Trophoblast cell (in vitro differentiated cells and primary cell): Measurements from ENCODE around the gene DOCK8.

Source experiments
- DNase-seq, 2 donors: peaks; one replicate each; pipeline ENCODE4 v3.0.0-alpha.2; 2016
- H2AFZ ChIP-seq: 2 replicates; pipeline ENCODE4 v1.6.1; 2013; ENCODE audit warnings: low read length, moderate library complexity, mild to moderate bottlenecking; ENCODE audit not compliant: insufficient read depth, poor library complexity
- H2AK5ac ChIP-seq: 2 replicates; pipeline ENCODE4 v1.6.1; 2013; ENCODE audit warnings: mild to moderate bottlenecking, low read length
- H2BK120ac ChIP-seq: 2 replicates; pipeline ENCODE4 v1.6.1; 2013; ENCODE audit warnings: low read length, mild to moderate bottlenecking, moderate library complexity; ENCODE audit not compliant: insufficient read depth, poor library complexity
- H2BK12ac ChIP-seq: 2 replicates; pipeline ENCODE4 v1.6.1; 2013; ENCODE audit warnings: mild to moderate bottlenecking, low read length, moderate library complexity
- H2BK5ac ChIP-seq: 2 replicates; pipeline ENCODE4 v1.6.1; 2013; ENCODE audit warnings: low read length, low read depth, moderate library complexity, mild to moderate bottlenecking; ENCODE audit not compliant: poor library complexity
- H3K14ac ChIP-seq: 2 replicates; pipeline ENCODE4 v1.6.1; 2013; ENCODE audit warnings: mild to moderate bottlenecking, low read length
- H3K18ac ChIP-seq: 2 replicates; pipeline ENCODE4 v1.6.1; 2013; ENCODE audit warnings: mild to moderate bottlenecking, low read length
- H3K23ac ChIP-seq: 2 replicates; pipeline ENCODE4 v1.6.1; 2013; ENCODE audit warnings: low read length
- H3K27ac ChIP-seq: 2 replicates; pipeline ENCODE4 v1.5.1; 2013; ENCODE audit warnings: low read depth, mild to moderate bottlenecking, inconsistent platforms, low read length, moderate library complexity
- H3K27me3 ChIP-seq: 2 replicates; pipeline ENCODE4 v1.6.1; 2013; ENCODE audit warnings: inconsistent platforms, mild to moderate bottlenecking, low read length, moderate library complexity; ENCODE audit not compliant: insufficient read depth
- H3K36me3 ChIP-seq, 2 experiments: 1 replicate in 1 of 2; 2 replicates in 1 of 2; pipeline ENCODE4 v1.6.1; 2013; ENCODE audit warnings: low read length in 2 of 2, mild to moderate bottlenecking in 2 of 2, moderate library complexity in 1 of 2; ENCODE audit not compliant: insufficient read depth in 2 of 2, control insufficient read depth in 1 of 2
- H3K4ac ChIP-seq: 2 replicates; pipeline ENCODE4 v1.6.1; 2013; ENCODE audit warnings: low read depth, mild to moderate bottlenecking, low read length, moderate library complexity
- H3K4me1 ChIP-seq, 2 experiments: 1 replicate in 1 of 2; 2 replicates in 1 of 2; pipeline ENCODE4 v1.6.1; 2013; ENCODE audit warnings: low read length in 2 of 2, mild to moderate bottlenecking in 2 of 2, moderate library complexity in 1 of 2; ENCODE audit not compliant: insufficient read depth in 2 of 2, control insufficient read depth in 1 of 2
- H3K4me2 ChIP-seq: 2 replicates; pipeline ENCODE4 v1.6.1; 2013; ENCODE audit warnings: inconsistent platforms, mild to moderate bottlenecking, low read length, moderate library complexity
- H3K4me3 ChIP-seq: 2 replicates; pipeline ENCODE4 v1.5.1; 2013; ENCODE audit warnings: mild to moderate bottlenecking, low read depth, low read length, inconsistent platforms
- H3K79me1 ChIP-seq: one replicate; pipeline ENCODE4 v1.6.1; 2013; ENCODE audit warnings: low read length
- H3K79me2 ChIP-seq: 2 replicates; pipeline ENCODE4 v1.6.1; 2013; ENCODE audit warnings: low read length, mild to moderate bottlenecking; ENCODE audit not compliant: control insufficient read depth, insufficient read depth, poor library complexity
- H3K9ac ChIP-seq: 2 replicates; pipeline ENCODE4 v1.6.1; 2013; ENCODE audit warnings: mild to moderate bottlenecking, low read length
- H3K9me3 ChIP-seq: 2 replicates; pipeline ENCODE4 v1.6.1; 2013; ENCODE audit warnings: low read depth, mild to moderate bottlenecking, control low read depth, inconsistent platforms, low read length; ENCODE audit not compliant: insufficient read depth
- H4K12ac ChIP-seq: 2 replicates; pipeline ENCODE4 v1.6.1; 2013; ENCODE audit warnings: low read depth, mild to moderate bottlenecking, low read length, moderate library complexity
- H4K8ac ChIP-seq: 2 replicates; pipeline ENCODE4 v1.6.1; 2013; ENCODE audit warnings: low read depth, mild to moderate bottlenecking, low read length, moderate library complexity
- H4K91ac ChIP-seq: one replicate; pipeline ENCODE4 v1.6.1; 2013; ENCODE audit warnings: low read depth, mild to moderate bottlenecking, low read length, moderate library complexity
- WGBS: extraction: QIAGEN DNeasy Blood & Tissue Kit; methylation state at CpG from one replicate; pipeline ENCODE4 v1.1.7; 2013; ENCODE audit warnings: missing lambda C conversion rate; ENCODE audit not compliant: insufficient read length, insufficient coverage; ENCODE audit errors: extremely low coverage; 5-methylcytosine and 5-hydroxymethylcytosine counted together

Gene DOCK8

GRCh38 chr9:371349-371748 lies 156.7 kb downstream of the DOCK8 start:
- Histone ChIP-seq H3K9ac (no peak overlapping the region), H2AK5ac (no peak overlapping the region), H3K4me2 (no peak overlapping the region), H2BK120ac (no peak overlapping the region), H3K4me1 (peaks cover 2% of the 10 kb centered on the region in 2 experiments), H3K9me3 (no peaks in the 10 kb centered on the region), H2BK5ac (no peak overlapping the region), H4K8ac (no peak overlapping the region), H3K27me3 (no peaks in the 10 kb centered on the region), H3K79me1 (no peaks in the 10 kb centered on the region), H3K18ac (no peak overlapping the region), H4K12ac (no peak overlapping the region), H3K14ac (no peak overlapping the region), H3K23ac (no peak overlapping the region), H3K27ac (no peak overlapping the region), H4K91ac (no peak overlapping the region), H2AFZ (no peak overlapping the region), H2BK12ac (no peak overlapping the region), H3K36me3 (no peaks in the 10 kb centered on the region), H3K4me3 (no peak overlapping the region), H3K79me2 (no peaks in the 10 kb centered on the region), H3K4ac (no peak overlapping the region)
- no peak for DNase-seq
- no CpG with 5 or more reads among the region's 3 CpGs for WGBS

- no peak overlapping the region for H2BK12ac ChIP-seq
- no peak overlapping the region for H3K27ac ChIP-seq
- no peak overlapping the region for H3K4ac ChIP-seq
- no peak overlapping the region for H4K12ac ChIP-seq
- H3K36me3 ChIP-seq = no peaks in the 10 kb centered on the region
- no peaks in the 10 kb centered on the region for H3K9me3 ChIP-seq
- no peak overlapping the region for H2AK5ac ChIP-seq
- H2BK120ac ChIP-seq = no peak overlapping the region
- no peak overlapping the region for H3K4me3 ChIP-seq
- no peak overlapping the region for H3K18ac ChIP-seq
- H3K23ac ChIP-seq = no peak overlapping the region
- H3K27me3 ChIP-seq = no peaks in the 10 kb centered on the region
- peaks cover 2% of the 10 kb centered on the region in 2 experiments for H3K4me1 ChIP-seq
- no peak overlapping the region for H2BK5ac ChIP-seq
- no CpG with 5 or more reads among the region's 2 CpGs for WGBS
- H3K79me2 ChIP-seq = no peaks in the 10 kb centered on the region
- no peak overlapping the region for H2AFZ ChIP-seq
- no peak overlapping the region for H3K9ac ChIP-seq
- H3K79me1 ChIP-seq = no peaks in the 10 kb centered on the region
- H3K4me2 ChIP-seq = no peak overlapping the region
- H4K91ac ChIP-seq = no peak overlapping the region
- H3K14ac ChIP-seq = no peak overlapping the region
- no peak for DNase-seq
- no peak overlapping the region for H4K8ac ChIP-seq
Measured at GRCh38 chr9:372128-372527, 157.5 kb downstream of the DOCK8 start.

- H3K18ac ChIP-seq = no peak overlapping the region
Measured at GRCh38 chr9:373759-374206, 159.1 kb downstream of the DOCK8 start.

GRCh38 chr9:374736-375135 lies 160.1 kb downstream of the DOCK8 start:
- no peak overlapping the region for H2AK5ac ChIP-seq
- WGBS = no CpG with 5 or more reads among the region's 2 CpGs

More at GRCh38 chr9:373759-374206, 159.1 kb downstream of the DOCK8 start:
- Histone ChIP-seq H3K79me1 (no peaks in the 10 kb centered on the region), H3K23ac (no peak overlapping the region), H2BK120ac (no peak overlapping the region), H3K4me1 (no peaks in the 10 kb centered on the region), H4K12ac (no peak overlapping the region), H2BK5ac (no peak overlapping the region), H3K27me3 (no peaks in the 10 kb centered on the region), H4K8ac (no peak overlapping the region), H3K4me2 (no peak overlapping the region), H2AFZ (no peak overlapping the region), H2AK5ac (no peak overlapping the region), H4K91ac (no peak overlapping the region), H2BK12ac (no peak overlapping the region), H3K9ac (no peak overlapping the region), H3K27ac (no peak overlapping the region), H3K4ac (no peak overlapping the region), H3K9me3 (no peaks in the 10 kb centered on the region), H3K36me3 (no peaks in the 10 kb centered on the region), H3K14ac (no peak overlapping the region), H3K79me2 (no peaks in the 10 kb centered on the region), H3K4me3 (no peak overlapping the region)
- no peak for DNase-seq
- no CpG with 5 or more reads among the region's 3 CpGs for WGBS

More at GRCh38 chr9:374736-375135, 160.1 kb downstream of the DOCK8 start:
- Histone ChIP-seq H3K79me1 (no peaks in the 10 kb centered on the region), H3K4me3 (no peak overlapping the region), H3K4ac (no peak overlapping the region), H3K9me3 (no peaks in the 10 kb centered on the region), H3K4me2 (no peak overlapping the region), H2AFZ (no peak overlapping the region), H2BK120ac (no peak overlapping the region), H2BK12ac (no peak overlapping the region), H3K18ac (no peak overlapping the region), H4K8ac (no peak overlapping the region), H3K23ac (no peak overlapping the region), H4K12ac (no peak overlapping the region), H3K27ac (no peak overlapping the region), H3K27me3 (no peaks in the 10 kb centered on the region), H4K91ac (no peak overlapping the region), H3K79me2 (no peaks in the 10 kb centered on the region), H3K9ac (no peak overlapping the region), H3K36me3 (no peaks in the 10 kb centered on the region), H3K14ac (no peak overlapping the region), H2BK5ac (no peak overlapping the region), H3K4me1 (no peaks in the 10 kb centered on the region)
- no peak for DNase-seq
